Stimulated activated CD8-positive, alpha-beta memory T cell treated with anti-CD3 and anti-CD28 coated beads, Interleukin-12 subunit alpha, Interleukin-12 subunit beta, amount 100 ng/mL, for 24 hours (primary cell): Measurements from ENCODE around the gene PARK7.

Source experiments
- DNase-seq: peaks from one replicate; pipeline ENCODE4 v3.0.0-alpha.2; 2020; ENCODE audit errors: extremely low read depth

The PARK7 gene

GRCh38 chr1:8024329-8024728, 62.8 kb downstream of the PARK7 start:
- DNase-seq: no peak

- DNase-seq: no peak
Measured at GRCh38 chr1:8025061-8025670, 63.7 kb downstream of the PARK7 start.

- DNase-seq: no peak
Measured at GRCh38 chr1:8025671-8026144, 64.2 kb downstream of the PARK7 start.

GRCh38 chr1:8026153-8026975, 64.9 kb downstream of the PARK7 start, which contains the start of gene ERRFI1:
ERRFI1 (minus strand) TSS chr1:8026309; CDS start chr1:8015619, 10,690 bp downstream.
- peak; percentile 58 for DNase-seq

- no peak for DNase-seq
Measured at GRCh38 chr1:8026976-8027747, 65.7 kb downstream of the PARK7 start.

- DNase-seq: no peak
Measured at GRCh38 chr1:8027748-8028570, 66.4 kb downstream of the PARK7 start.

GRCh38 chr1:8028571-8028910, 67.0 kb downstream of the PARK7 start:
- DNase-seq: no peak

GRCh38 chr1:8031176-8031785, 69.8 kb downstream of the PARK7 start:
- no peak for DNase-seq

GRCh38 chr1:8032366-8032910, 70.9 kb downstream of the PARK7 start:
- DNase-seq: no peak

GRCh38 chr1:8033322-8033721, 71.8 kb downstream of the PARK7 start:
- no peak for DNase-seq
